Stimulated activated naive CD4-positive, alpha-beta T cell treated with Interleukin-2 at 50 U/mL for 16 hours (primary cell): ENCODE results near the gene MACC1.
"Not testable (repeated sequence)": the region's sequence is repeated elsewhere in the genome, so short reads cannot be mapped to it uniquely, and the experiment has no call there.

ENCODE experiments used
- DNase-seq: peaks from one replicate; lab custom pipeline; 2025; lab: John Stamatoyannopoulos, UW

The MACC1 gene

DNA sequence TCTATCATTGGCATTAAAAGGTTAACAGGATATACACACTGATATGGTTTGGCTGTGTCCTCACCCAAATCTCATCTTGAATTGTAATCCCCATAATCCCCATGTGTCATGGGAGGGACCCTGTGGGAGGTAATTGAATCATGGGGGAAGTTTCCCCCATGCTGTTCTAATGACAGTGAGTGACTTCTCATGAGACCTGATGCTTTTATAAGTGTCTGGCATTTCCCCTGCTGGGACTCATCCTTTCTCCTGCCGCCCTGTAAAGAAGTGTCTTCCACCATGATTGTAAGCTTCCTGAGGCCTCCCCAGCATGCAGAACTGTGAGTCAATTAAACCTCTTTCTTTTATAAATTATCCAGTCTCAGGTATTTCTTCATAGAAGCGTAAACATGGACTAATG is 9.4 kb downstream of the MACC1 start:
- DNase-seq = not testable (repeated sequence)

DNA sequence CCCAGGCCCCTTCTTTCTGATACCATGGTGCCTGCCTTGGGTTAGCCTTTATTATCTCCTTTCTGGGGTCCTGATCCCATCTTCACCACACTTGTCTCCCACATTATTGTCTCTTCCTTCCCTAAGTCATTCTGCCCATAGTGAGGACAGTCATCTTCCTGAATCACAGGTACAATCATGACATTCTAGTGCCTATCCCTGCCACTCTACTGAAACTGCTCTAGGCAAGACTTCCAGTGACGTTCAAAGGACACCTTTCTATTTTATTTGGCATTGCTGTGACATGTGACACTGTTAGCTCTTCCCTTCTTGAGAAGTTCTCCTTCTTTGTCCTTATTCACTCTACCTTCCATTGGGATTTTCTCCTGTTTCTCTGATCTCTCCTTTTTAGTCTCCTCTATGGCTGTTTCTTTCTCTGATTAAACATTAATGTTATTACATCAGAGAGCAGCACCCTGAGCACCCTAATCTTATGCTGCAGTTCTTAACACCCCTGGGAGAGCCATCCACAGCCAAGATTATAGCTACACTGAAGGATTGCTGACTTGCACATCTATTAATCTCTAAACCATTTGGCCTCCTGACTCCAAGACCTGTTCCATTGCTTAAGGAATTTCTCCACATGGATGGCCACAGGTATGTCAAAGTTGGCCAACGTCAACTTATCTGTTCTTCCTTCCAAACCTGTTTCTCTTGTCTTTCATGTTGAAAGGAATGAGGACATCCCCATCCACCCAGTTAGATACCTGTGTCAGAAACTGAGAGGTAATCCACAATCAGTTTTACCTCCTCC is 10.9 kb downstream of the MACC1 start:
- DNase-seq = no peak

DNA sequence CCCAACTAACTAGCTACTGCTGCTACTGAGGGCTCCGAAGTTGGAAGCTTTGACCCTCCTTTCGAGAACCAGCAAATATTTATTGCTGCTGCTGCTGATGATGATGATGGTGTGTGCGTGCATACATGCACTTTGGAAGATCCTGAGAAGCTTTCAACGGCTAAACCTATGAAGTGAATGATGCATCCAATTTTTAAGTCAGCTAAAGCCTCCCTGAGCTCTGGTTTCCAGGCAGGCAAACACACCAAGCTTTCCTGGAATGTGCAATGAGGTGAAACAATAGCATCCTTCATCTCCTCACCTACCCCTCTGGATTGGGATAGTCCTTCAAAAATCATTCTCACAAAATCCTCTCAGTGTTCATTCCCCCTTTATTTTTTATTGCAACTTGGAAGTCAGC is 13.9 kb downstream of the MACC1 start:
- DNase-seq = no peak

DNA sequence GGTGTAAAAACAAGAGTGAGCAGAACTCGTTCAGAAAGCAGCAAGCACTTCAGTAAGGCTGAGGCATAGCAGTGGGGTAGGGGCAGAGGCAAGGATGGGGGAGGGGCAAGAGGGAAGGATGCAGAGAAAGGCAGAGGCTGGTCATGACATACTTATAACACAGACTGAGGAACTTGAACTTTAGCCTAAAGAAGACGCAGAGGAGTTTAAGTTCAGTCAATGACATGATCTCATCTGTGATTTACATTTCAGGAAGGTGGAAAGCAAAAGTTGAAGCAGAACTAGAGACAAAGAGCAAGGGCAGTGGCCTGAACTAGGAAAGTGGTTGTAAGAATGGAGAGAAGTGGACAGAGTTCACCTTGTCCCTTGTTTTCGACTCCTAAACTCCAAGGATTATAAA is 15.8 kb downstream of the MACC1 start:
- no peak for DNase-seq

- no peak for DNase-seq
These were observed 16.2 kb downstream of the MACC1 start for GRCh38 chr7:20200971-20201370.

DNA sequence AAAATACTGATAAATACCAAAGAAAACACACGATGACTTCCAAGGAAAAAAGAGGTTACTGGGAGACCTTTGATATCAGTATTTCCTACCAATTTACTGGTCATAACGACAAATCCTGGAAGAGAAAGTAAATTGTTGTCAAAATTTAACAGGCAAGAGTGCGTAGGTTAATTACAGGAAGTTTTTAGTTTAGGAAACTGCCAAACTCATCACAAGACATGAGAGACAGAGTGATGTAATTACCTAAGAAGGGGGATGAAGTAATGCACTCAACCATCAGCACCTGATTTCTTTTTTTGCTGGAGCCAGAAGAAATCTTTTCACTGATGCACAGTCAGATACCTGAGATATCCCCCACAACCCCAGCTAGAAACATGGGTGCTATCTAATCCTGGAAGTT is 16.8 kb downstream of the MACC1 start:
- DNase-seq = no peak

- no peak for DNase-seq
These were observed 18.0 kb downstream of the MACC1 start for GRCh38 chr7:20199015-20199737.

- DNase-seq = no peak
These were observed 18.9 kb downstream of the MACC1 start for GRCh38 chr7:20198260-20198659.

GRCh38 chr7:20197837-20198236 is 19.3 kb downstream of the MACC1 start:
- DNase-seq = no peak

GRCh38 chr7:20197125-20197748 is 19.9 kb downstream of the MACC1 start:
- no peak for DNase-seq

- no peak for DNase-seq
These were observed 22.7 kb downstream of the MACC1 start for GRCh38 chr7:20194343-20194995.

- no peak for DNase-seq
These were observed 23.3 kb downstream of the MACC1 start for GRCh38 chr7:20193873-20194272.

GRCh38 chr7:20193242-20193777 is 23.9 kb downstream of the MACC1 start:
- no peak for DNase-seq

GRCh38 chr7:20191391-20191869 is 25.8 kb downstream of the MACC1 start:
- DNase-seq = no peak

DNA sequence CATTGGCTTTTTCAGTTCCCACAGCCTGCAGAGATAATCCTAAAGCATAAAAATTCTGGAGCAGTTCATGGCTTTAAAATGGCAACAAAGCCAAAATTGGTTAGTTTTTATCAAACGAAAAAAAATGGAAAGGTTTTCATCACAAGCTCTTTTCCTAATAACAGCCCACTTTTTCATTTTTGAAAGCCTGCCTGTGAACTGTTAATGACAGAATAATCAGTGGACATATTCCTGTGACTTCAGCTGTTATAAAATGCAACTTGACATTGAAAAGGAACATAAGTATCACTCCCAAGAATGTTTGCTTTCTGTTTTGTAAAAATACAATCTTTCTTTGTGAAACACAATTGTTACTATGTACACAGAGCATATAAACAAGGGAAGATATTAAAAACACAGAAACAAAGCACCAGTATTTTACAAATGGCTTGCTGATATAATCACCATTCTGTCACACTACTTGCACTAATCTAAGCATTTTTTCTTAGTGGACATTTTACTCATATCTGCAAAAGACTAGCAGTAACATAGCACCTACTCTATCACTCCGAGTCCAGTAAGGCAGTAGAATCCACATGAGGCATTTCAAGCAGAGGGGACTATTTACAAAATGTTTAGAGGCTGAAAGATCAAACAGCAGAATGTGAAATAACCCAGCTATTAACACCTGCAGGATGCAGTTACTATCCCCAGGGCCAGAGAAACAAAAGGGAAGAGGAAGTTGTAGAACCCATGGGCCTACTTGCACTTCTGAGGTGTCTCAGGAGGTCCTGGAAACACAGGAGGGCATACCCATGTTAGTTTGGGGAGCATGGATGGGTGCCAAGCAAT is 26.4 kb downstream of the MACC1 start:
- no peak for DNase-seq

DNA sequence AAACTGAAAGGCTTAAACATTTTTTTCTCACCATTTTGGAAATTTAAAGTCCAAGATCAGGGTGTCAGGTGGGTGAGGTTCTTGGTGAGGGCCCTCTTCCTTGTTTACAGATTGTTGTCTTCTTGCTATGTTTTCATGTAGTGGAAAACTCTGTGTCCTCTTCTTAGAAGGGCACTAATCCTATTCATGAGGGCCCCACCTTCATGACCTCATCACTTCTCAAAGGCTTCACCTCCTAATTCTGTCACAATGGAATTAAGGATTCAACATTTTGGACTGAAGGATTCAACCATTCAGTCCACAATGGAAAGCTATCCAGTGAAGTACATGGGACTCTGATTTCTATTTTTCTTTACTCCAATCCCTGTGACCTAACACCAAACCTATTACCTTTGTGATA is 27.3 kb downstream of the MACC1 start:
- no peak for DNase-seq

GRCh38 chr7:20188567-20188966 is 28.6 kb downstream of the MACC1 start:
- no peak for DNase-seq

DNA sequence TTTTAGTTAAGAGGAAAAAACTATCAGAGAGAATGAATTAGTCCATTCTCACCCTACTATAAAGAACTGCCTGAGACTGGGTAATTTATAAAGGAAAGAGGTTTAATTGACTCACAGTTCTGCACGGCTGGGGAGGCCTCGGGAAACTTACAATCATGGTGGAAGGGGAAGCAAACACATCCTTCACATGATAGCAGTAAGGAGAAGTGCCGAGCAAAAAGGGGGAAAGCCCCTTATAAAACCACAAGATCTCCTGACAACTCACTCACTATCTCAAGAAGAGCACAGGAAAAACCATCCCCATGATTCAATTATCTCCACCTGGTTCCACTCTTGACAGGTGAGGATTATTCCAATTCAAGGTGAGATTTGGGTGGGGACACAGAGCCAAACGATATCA is 29.3 kb downstream of the MACC1 start:
- not testable (repeated sequence) for DNase-seq

DNA sequence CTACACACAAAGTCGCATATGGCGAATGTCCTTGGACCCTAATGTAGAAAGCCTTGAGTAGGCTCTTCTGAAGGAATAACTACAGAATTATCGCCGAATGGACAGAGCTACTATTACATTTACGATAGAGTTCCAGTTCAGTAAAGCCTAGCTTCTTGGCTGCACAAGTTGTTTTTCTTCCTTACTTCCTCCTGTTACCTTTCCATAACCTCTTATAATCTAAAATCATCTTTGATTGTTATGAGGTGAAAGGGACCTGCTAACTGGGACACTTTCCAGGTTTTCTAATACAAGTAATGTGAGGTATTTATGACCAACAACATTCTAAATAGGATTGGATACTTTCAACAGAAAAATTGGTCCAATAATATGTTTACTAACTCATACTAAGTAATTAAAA is 31.2 kb downstream of the MACC1 start:
- DNase-seq = no peak

DNA sequence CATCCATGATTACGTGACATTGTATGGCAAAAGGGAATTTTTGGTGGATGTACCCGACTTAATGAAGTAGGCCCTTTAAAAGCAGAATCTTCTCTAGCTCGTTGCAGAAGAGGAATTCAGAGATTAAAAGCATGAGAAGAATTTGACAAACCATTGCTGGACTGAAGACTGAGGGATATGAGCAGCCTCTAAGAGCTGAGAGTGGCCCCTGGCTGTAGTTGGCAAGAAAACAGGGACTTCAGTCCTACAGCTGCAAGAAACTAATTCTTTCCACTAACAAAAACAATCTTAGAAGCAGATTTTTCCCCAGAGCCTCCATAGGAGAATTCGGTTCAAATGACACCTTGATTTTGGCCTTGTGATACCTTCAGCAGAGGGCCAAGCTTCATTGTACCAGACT is 34.1 kb downstream of the MACC1 start:
- no peak for DNase-seq

DNA sequence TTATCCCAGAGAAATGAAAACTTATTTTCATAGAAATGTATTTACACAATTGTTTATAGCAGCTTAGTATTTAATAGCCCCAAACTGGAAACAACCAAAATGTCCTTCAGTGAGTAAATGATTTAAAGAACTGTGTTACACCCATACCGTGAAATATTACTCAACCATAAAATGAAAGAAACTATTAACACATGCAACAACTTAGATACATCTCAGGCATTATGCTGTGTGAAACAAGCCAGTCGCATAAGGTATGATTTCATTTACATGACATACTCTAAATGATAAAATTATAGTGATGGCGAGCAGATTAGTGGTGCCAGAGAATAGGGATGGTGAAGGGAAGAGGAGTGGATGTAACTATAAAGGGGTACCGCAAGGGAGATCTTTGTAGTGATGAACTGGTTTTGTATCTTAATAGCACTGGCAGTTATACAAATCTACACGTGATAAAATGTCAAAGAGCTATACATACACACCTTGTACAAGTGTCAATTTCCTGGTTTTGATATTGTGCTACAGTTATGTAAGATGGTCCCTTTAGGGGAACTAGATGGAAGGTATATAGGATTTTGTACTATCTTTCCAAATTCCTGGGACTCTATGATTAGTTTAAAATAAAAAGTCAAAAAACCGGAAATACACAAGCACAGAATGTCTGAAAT is 40.5 kb downstream of the MACC1 start:
- DNase-seq = no peak
